ENCODE measurements around the gene MBOAT1.

- TF ChIP-seq POLR2AphosphoS5 (IDR thresholded peaks at IDR 0.05; ENCODE audit: low read depth) (no peak), CTCF (IDR thresholded peaks at IDR 0.05; ENCODE audit: insufficient read depth, low read length) (no peak), GABPA (IDR thresholded peaks at IDR 0.05; ENCODE audit: low read depth) (no peak), SPI1 (IDR thresholded peaks at IDR 0.05; ENCODE audit: borderline replicate concordance, low read depth) (no peak)
Observed at GRCh38 chr6:20128018-20128417, 84.3 kb downstream of the MBOAT1 start.

Data from HL-60 (cell line).